NOMO-1 (cell line): ENCODE data around the gene FNIP1.
"Not testable (repeated sequence)": the region's sequence is repeated elsewhere in the genome, so short reads cannot be mapped to it uniquely, and the experiment has no call there.

Source experiments
- DNase-seq, 2 experiments: peaks; one replicate each; lab custom pipeline; 2025; ENCODE audit not compliant: unreplicated experiment in 2 of 2; lab: John Stamatoyannopoulos, UW

FNIP1 gene

DNA sequence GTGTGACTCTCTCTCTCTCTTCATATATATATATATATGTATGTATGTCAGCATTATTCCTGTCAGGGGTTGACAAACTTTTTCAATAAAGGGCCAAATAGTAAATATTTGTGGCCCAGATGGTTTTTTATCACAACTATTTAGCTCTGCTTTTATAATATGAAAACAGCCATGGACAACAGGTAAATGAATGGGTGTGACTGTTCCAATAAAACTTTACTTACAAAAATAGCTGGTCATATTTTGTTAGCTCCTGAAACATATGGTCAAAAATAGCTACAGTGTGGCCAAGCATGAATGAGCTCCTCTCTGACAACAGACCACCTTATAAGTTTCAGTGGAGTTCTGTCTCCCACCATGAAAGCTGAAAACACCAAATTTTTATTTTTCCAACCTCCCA is 183.4 kb downstream of the FNIP1 start:
- DNase-seq = no peak

DNA sequence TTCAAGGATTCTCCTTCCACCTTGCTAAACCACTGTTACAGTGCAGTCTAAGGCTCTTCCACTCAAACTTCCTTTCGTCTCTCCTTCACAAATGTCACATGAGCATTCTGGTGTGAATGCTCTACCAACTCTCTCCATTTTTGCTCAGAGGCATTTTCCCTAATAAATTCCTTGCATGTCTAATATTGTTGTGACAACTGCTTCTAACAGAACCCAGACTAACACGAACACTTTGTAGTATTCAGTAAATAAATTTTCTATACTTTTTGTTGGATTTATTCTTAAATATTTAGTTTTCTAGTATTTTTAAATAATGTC is 185.8 kb downstream of the FNIP1 start:
- DNase-seq = no peak

DNA sequence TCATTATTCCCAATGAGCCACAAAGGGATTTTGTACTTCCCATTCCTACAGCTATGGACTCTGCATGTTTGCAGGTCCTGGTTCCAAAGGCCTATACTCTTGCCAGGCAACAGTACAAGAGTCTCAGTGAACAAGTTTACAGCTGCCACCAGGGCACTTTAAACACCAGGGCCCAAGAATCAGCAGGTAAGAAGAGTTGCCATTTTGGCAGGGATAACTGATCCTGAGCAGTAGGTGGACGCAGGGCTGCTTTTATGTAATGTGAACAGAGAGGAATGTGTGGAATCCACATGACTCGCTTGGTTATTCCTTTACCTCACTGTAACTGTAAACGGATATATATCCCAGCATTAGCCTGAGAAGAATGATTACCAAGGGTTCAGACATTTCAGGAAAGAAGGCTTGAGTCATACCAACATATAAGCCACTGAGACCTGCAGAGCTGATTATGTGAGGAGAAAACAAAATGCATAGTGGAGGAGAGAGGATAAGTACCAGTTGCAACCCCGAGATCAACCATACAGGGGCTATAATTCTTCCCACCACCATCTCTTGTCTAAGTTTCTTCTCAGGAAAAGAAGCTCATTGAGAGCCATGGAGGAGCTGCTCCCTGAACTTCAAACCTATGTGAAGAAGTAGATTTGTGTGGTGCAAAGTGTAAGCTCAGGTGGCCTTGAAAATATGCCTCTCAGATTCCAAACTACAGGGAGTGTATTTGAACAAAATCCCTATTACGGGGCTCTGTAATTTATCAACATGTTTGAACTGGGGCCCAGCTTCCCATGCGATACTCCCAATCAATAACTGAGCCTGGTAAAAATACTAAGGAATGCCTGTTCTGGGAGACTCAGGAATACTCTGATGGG is 186.4 kb downstream of the FNIP1 start:
- DNase-seq = no peak

DNA sequence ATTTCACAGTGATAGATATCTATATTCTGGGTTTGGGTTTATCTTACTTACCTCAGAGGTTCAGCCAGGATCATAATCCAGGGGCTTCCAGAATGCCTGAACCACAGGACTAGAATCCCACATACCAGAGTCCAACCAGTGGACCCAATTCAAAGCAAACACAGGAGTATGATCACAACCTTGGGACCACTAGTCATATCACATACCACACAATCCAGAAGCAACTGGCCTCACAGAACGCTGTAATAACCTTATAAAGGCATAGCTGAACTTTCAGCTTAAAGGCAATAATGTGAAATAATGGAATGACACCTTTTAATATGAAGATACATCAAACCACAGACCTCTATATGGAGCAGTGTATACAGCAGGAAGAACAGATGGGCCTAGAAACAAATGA is 187.0 kb downstream of the FNIP1 start:
- no peak for DNase-seq

- DNase-seq = no peak
Observed at GRCh38 chr5:131608597-131608996, 188.2 kb downstream of the FNIP1 start.

- no peak for DNase-seq
Observed at GRCh38 chr5:131607903-131608540, 188.8 kb downstream of the FNIP1 start.

DNA sequence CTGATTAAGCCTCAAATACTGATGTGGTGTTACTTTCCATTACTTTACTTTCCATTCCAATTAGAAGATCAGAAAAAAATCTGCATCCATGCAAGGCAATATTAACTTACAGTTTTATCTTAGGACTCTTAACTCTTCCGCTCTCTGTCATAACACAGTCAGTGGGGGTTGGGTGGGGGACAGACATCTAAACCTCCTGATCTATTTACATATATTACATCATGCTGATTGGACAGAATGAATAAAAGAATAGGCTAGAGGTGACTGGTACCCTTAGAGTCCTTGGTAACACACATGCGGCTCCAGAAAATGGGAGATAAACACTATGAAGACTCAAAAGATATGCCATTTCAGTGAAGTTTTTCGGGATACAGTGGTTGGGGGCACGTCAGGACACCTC is 189.4 kb downstream of the FNIP1 start:
- no peak for DNase-seq

DNA sequence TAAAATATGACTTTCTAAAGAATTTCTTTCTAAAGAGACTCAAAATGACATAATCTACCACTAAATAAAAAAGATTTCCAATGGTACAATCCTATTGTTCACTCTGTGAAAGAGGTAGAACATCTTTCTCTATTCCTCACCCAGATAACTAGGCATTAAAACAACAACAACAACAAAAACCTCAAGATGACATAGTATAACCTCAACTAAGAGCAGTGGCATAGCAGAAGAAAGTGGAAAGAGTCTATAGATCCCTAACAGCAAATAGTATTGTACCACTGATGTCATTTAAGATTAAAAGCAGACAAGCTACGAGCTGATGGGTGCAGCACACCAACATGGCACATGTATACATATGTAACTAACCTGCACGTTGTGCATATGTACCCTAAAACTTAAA is 191.7 kb downstream of the FNIP1 start:
- DNase-seq = no peak

DNA sequence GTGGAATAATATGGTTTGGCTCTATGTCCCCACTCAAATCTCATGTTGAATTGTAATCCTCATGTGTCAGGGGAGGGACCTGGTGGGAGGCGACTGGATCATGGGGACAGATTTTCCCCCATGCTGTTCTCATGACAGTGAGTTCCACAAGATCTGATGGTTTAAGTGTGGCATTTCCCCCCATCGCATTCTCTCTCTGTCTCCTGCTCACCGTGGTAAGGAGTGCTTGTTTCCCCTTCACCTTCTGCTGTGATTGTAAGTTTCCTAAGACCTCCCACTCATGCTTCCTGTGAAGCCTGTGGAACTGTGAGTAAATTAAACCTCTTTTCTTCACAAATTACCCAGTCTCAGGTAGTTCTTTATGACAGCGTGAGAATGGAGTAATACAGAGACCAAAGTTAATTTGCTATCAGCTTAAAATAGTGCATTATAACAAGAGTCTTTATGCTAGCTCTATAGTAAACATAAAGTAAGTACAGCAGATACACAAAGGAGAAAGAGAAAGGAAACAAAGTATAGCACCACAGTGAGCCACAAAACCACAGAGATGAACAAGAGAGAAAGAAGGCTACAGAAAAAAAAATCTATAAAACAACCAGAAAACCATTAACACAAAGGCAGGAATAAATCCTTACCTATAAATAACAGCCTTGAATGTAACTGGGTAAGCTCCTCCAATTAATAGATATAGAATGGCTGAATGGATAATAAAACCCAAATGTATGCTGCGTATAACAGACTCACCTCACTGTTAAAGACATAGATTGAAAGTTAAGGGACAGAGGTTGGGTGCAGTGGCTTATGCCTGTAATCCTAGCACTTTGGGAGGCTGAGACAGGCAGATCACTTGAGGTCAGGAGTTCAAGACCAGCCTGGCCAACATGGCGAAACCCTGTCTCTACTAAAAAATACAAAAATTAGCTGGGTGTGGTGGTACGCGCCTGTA is 201.5 kb downstream of the FNIP1 start:
- DNase-seq = no peak

DNA sequence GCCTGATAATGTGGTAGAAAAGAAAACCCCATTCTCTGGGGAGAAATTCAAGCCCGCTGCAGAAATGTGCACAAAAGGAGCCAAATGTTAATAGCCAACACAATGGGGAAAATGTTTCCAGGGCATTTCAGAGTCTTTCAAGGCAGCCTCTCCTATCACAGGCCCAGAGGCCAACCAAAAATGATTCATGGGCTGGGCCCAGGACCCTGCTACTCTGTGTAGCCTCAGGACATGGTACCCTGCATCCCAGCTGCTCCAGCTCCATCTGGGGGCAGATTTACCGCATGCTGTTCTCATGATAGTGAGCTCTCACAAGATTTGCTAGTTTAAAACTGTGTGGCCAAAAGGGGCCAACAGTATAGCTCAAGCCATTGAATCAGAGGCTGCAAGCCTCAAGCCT is 202.9 kb downstream of the FNIP1 start:
- no peak for DNase-seq

- DNase-seq = not testable (repeated sequence)
Observed at GRCh38 chr5:131593436-131593835, 203.4 kb downstream of the FNIP1 start.
